IMR-90 (cell line): ENCODE data around the gene STXBP6. TPM values are rescaled to one million over a fixed set of nuclear protein-coding genes. Genes with fewer than 3 reads are reported as not detected.

Experiments used
- ATAC-seq: fragments of 200-7000 bp; cut with Tn5 transposase; 2 replicates; pipeline ENCODE4 v1.9.1; 2020; ENCODE audit warnings: low read depth, mild to moderate bottlenecking, moderate library complexity
- BruUV-seq: library from RNA; stranded (reverse); fragments of 400-500 nt; replicated peaks from 2 replicates; lab custom pipeline; 2021; lab: Mats Ljungman, UMichigan
- CTCF ChIA-PET: fragments of 300-600 bp; formaldehyde crosslinking; extraction: SDS; loops from one replicate; lab custom pipeline; 2021; ENCODE audit warnings: antibody characterized with exemption; lab: Yijun Ruan, JAX
- POLR2A ChIA-PET: fragments of 300-600 bp; sonication (Branson Sonifier 250); formaldehyde crosslinking; loops from one replicate; lab custom pipeline; 2022; ENCODE audit warnings: antibody characterized with exemption; ENCODE audit not compliant: unreplicated experiment; lab: Charles Lee
- DNase-seq: peaks from one replicate; pipeline ENCODE4 v3.0.0; 2013
- H2AFZ ChIP-seq: replicated peaks from 2 replicates; pipeline ENCODE3; 2013; ENCODE audit warnings: low read length, mild to moderate bottlenecking; ENCODE audit not compliant: poor library complexity
- H2AK5ac ChIP-seq: 2 replicates; pipeline ENCODE4 v1.6.1; 2013; ENCODE audit warnings: low read depth, low read length, inconsistent platforms
- H2AK9ac ChIP-seq: replicated peaks from 2 replicates; pipeline ENCODE3; 2013; ENCODE audit warnings: mild to moderate bottlenecking, low read depth, low read length, moderate library complexity; ENCODE audit not compliant: poor library complexity
- H2BK120ac ChIP-seq: 2 replicates; pipeline ENCODE4 v1.6.1; 2013; ENCODE audit warnings: low read depth, low read length, inconsistent platforms
- H2BK15ac ChIP-seq: 3 replicates; pipeline ENCODE4 v1.6.1; 2013; ENCODE audit warnings: low read depth, low read length, inconsistent platforms
- H2BK20ac ChIP-seq: 2 replicates; pipeline ENCODE4 v1.6.1; 2013; ENCODE audit warnings: low read depth, mild to moderate bottlenecking, inconsistent platforms, low read length, moderate library complexity
- H2BK5ac ChIP-seq: 2 replicates; pipeline ENCODE4 v1.6.1; 2013; ENCODE audit warnings: mild to moderate bottlenecking, low read depth, low read length, inconsistent platforms; ENCODE audit not compliant: poor library complexity, severe bottlenecking
- H3K14ac ChIP-seq: replicated peaks from 2 replicates; pipeline ENCODE4 v1.6.1; 2013; ENCODE audit warnings: low read depth, low read length, inconsistent platforms
- H3K18ac ChIP-seq: 2 replicates; pipeline ENCODE4 v1.6.1; 2013; ENCODE audit warnings: low read depth, low read length, control low read depth
- H3K23ac ChIP-seq: 2 replicates; pipeline ENCODE4 v1.6.1; 2013; ENCODE audit warnings: low read depth, low read length, inconsistent platforms
- H3K27ac ChIP-seq: 2 replicates; pipeline ENCODE4 v1.5.1; 2013; ENCODE audit warnings: mild to moderate bottlenecking, control low read depth, low read length; ENCODE audit not compliant: insufficient read depth
- H3K27me3 ChIP-seq: 2 replicates; pipeline ENCODE4 v1.6.1; 2013; ENCODE audit warnings: low read length; ENCODE audit not compliant: control insufficient read depth, insufficient read depth
- H3K36me3 ChIP-seq: 2 replicates; pipeline ENCODE4 v1.6.1; 2013; ENCODE audit warnings: low read length, mixed read lengths; ENCODE audit not compliant: control insufficient read depth, insufficient read depth
- H3K4ac ChIP-seq: 2 replicates; pipeline ENCODE4 v1.6.1; 2013; ENCODE audit warnings: low read depth, low read length, inconsistent platforms
- H3K4me1 ChIP-seq: 2 replicates; pipeline ENCODE4 v1.6.1; 2013; ENCODE audit warnings: low read length, mixed read lengths; ENCODE audit not compliant: control insufficient read depth, insufficient read depth
- H3K4me2 ChIP-seq: 2 replicates; pipeline ENCODE4 v1.6.1; 2013; ENCODE audit warnings: low read depth, mild to moderate bottlenecking, control low read depth, low read length, moderate library complexity
- H3K4me3 ChIP-seq: 2 replicates; pipeline ENCODE4 v1.5.1; 2013; ENCODE audit warnings: low read depth, mild to moderate bottlenecking, control low read depth, low read length, moderate library complexity; ENCODE audit not compliant: insufficient read depth
- H3K56ac ChIP-seq: 2 replicates; pipeline ENCODE4 v1.6.1; 2013; ENCODE audit warnings: low read length, inconsistent platforms; ENCODE audit not compliant: insufficient read depth; ENCODE audit errors: extremely low read depth
- H3K79me1 ChIP-seq, 2 experiments: 2 replicates each; pipeline ENCODE4 v1.6.1; 2013; ENCODE audit warnings: low read length in 2 of 2, inconsistent platforms in 1 of 2, low read depth in 1 of 2
- H3K9ac ChIP-seq: 2 replicates; pipeline ENCODE4 v1.6.1; 2013; ENCODE audit warnings: low read depth, low read length, control low read depth
- H3K9me1 ChIP-seq: 2 replicates; pipeline ENCODE4 v1.6.1; 2013; ENCODE audit warnings: low read length, inconsistent platforms; ENCODE audit not compliant: insufficient read depth
- H3K9me3 ChIP-seq: 2 replicates; pipeline ENCODE4 v1.6.1; 2013; ENCODE audit warnings: low read length; ENCODE audit not compliant: control insufficient read depth, insufficient read depth
- H4K20me1 ChIP-seq: 2 replicates; pipeline ENCODE4 v1.6.1; 2013; ENCODE audit warnings: low read length, inconsistent platforms; ENCODE audit not compliant: insufficient read depth
- H4K5ac ChIP-seq: 2 replicates; pipeline ENCODE4 v1.6.1; 2013; ENCODE audit warnings: mild to moderate bottlenecking, low read depth, low read length, control low read depth
- H4K8ac ChIP-seq, 2 experiments: 2 replicates each; pipeline ENCODE4 v1.6.1; 2013; ENCODE audit warnings: low read depth in 2 of 2, low read length in 2 of 2, control low read depth in 1 of 2, inconsistent platforms in 1 of 2
- H4K91ac ChIP-seq: 2 replicates; pipeline ENCODE4 v1.6.1; 2013; ENCODE audit warnings: low read depth, low read length, inconsistent platforms; ENCODE audit not compliant: insufficient read depth
- BHLHE40 ChIP-seq: fragments of 150-350 bp; IDR thresholded peaks from 2 replicates; pipeline ENCODE4 v1.6.1; 2016; ENCODE audit warnings: mild to moderate bottlenecking, low read depth, low read length
- CHD1 ChIP-seq: IDR thresholded peaks from 2 replicates; pipeline ENCODE4 v1.6.1; 2012; ENCODE audit warnings: low read depth, low read length, improper control_type of control experiment
- ELK1 ChIP-seq: fragments of 150-350 bp; IDR thresholded peaks from 2 replicates; pipeline ENCODE4 v1.6.1; 2016; ENCODE audit warnings: low read depth, mild to moderate bottlenecking, low read length, moderate library complexity, borderline replicate concordance
- MAFK ChIP-seq: IDR thresholded peaks from 2 replicates; pipeline ENCODE4 v1.6.1; 2012; ENCODE audit warnings: low read depth, low read length, improper control_type of control experiment
- MXI1 ChIP-seq: IDR thresholded peaks from 2 replicates; pipeline ENCODE4 v1.6.1; 2012; ENCODE audit warnings: low read depth, mild to moderate bottlenecking, low read length, moderate library complexity, borderline replicate concordance
- NFE2L2 ChIP-seq: fragments of 150-350 bp; IDR thresholded peaks from 2 replicates; pipeline ENCODE4 v1.6.1; 2016; ENCODE audit warnings: low read depth, mild to moderate bottlenecking, low read length
- POLR2A ChIP-seq: IDR thresholded peaks from 2 replicates; pipeline ENCODE4 v1.6.1; 2012; ENCODE audit warnings: mild to moderate bottlenecking, low read depth, low read length
- RAD21 ChIP-seq: IDR thresholded peaks from 2 replicates; pipeline ENCODE4 v1.6.1; 2012; ENCODE audit warnings: low read length, improper control_type of control experiment
- RCOR1 ChIP-seq: IDR thresholded peaks from 2 replicates; pipeline ENCODE4 v1.6.1; 2012; ENCODE audit warnings: mild to moderate bottlenecking, low read length, improper control_type of control experiment; ENCODE audit not compliant: insufficient replicate concordance
- RFX5 ChIP-seq: IDR thresholded peaks from 2 replicates; pipeline ENCODE4 v1.8.0; 2012; ENCODE audit warnings: low read depth, mild to moderate bottlenecking, low read length, moderate library complexity
- USF2 ChIP-seq: fragments of 150-350 bp; IDR thresholded peaks from 2 replicates; pipeline ENCODE4 v1.6.1; 2017; ENCODE audit warnings: mild to moderate bottlenecking, antibody characterized with exemption, low read length, low read depth
- WGBS, 2 experiments: methylation state at CpG; one replicate each; pipeline versions ENCODE4 v1.1.5 to v1.1.7; 2013; ENCODE audit warnings: missing lambda C conversion rate in 2 of 2; ENCODE audit not compliant: insufficient read length in 1 of 2; ENCODE audit errors: extremely low coverage in 2 of 2; 5-methylcytosine and 5-hydroxymethylcytosine counted together
- dilution Hi-C: fragments of 300-500 bp; cut with HindIII; formaldehyde crosslinking; loops from one replicate; pipeline ENCODE4 v1.14.3; 2018; ENCODE audit warnings: low sequenced_read_pairs; ENCODE audit not compliant: unreplicated experiment
- in situ Hi-C: fragments of 300-500 bp; cut with MboI; formaldehyde crosslinking; loops from 3 replicates; pipeline ENCODE4 v1.14.3; 2019; ENCODE audit warnings: low sequenced_read_pairs, inconsistent platforms, mixed read lengths
- intact Hi-C: fragments of 100-400 bp; cut with micrococcal nuclease; formaldehyde crosslinking; loops from 2 replicates; pipeline ENCODE4 v1.10.0; 2022
- polyA plus RNA-seq, 3 experiments: library from polyadenylated mRNA; depleted of rRNA; stranded (reverse); fragments of >200 nt; gene quantifications; 2 replicates each; pipeline ENCODE4 v1.2.3, GENCODE V29; 2012; ENCODE audit warnings: low replicate concordance in 1 of 3
- total RNA-seq: library from RNA; depleted of rRNA; stranded (reverse); fragments of >200 nt; gene quantifications from 2 replicates; pipeline ENCODE4 v1.2.3, GENCODE V29; 2012

The STXBP6 gene
- total and polyA plus RNA-seq, 2 of the 4 experiments (the other 2 are of a cell fraction), result 14.2 to 14.3 TPM

DNA sequence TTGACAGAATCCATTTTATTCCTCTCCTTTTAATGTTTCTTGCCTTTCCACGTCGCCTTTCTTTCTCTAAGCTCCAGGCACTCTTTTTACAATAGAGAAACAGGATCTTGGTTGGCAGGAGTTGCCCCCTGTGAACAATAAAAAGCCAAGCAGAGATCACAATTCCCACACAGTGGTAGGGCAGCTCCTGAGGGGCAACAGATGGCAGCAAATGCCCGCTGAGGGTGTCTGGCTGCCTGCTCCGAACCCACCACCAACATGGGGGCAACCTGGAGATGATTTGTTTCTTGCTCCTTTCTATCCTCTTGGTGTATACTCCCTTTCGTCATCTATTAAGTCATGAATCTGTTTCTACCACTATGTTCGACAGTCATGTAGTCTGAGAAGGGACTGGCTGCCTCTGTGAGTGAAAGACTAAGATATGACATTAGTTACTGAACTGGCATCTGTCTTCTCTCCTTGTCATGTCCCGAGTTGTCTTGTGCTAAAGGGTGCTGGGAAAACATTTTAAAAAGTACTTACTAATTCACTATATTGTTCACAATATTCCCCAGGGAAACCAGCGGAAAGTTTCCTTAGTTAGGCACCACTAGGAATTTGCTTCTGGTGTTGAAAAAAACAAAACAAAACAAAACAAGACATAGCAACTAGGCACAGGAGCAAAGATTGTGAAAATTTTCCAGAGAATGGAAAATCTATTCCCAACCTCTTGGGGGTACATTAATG, 170.1 kb downstream of the STXBP6 start:
- Histone ChIP-seq H3K56ac (no peak overlapping the region), H2BK120ac (no peak overlapping the region), H3K4me2 (no peak overlapping the region), H2BK5ac (no peak overlapping the region), H3K23ac (no peak overlapping the region), H3K79me1 (no peaks in the 10 kb centered on the region), H3K27ac (no peak overlapping the region), H2AK5ac (no peak overlapping the region), H3K36me3 (no peaks in the 10 kb centered on the region), H2BK15ac (no peak overlapping the region), H3K27me3 (no peaks in the 10 kb centered on the region), H3K9me1 (no peaks in the 10 kb centered on the region; the same call in 1 of the 2 replicates), H3K4me1 (peaks cover 3% of the 10 kb centered on the region), H2AFZ (no peak overlapping the region), H3K4me3 (no peak overlapping the region), H3K4ac (no peak overlapping the region), H3K9ac (no peak overlapping the region), H3K18ac (no peak overlapping the region), H4K8ac (no peak overlapping the region), H2AK9ac (no peak overlapping the region), H2BK20ac (no peak overlapping the region), H3K9me3 (no peaks in the 10 kb centered on the region), H4K20me1 (no peaks in the 10 kb centered on the region), H4K91ac (no peak overlapping the region), H3K14ac (no peak overlapping the region), H4K5ac (no peak overlapping the region)
- ChIA-PET CTCF (no interaction called here), POLR2A (no interaction called here)
- WGBS, 2 experiments, result no CpG with 5 or more reads among the region's 8 CpGs
- dilution Hi-C loops, result no loop called here
- intact Hi-C loops, result no loop called here
- DNase-seq (no peak), ATAC-seq (no peak)
- BruUV-seq, result no TSS peak
- TF ChIP-seq BHLHE40, result no peak
- TF ChIP-seq NFE2L2, result no peak
- no peak for TF ChIP-seq USF2
- no peak for TF ChIP-seq RAD21
- TF ChIP-seq POLR2A, result no peak
- no peak for TF ChIP-seq CHD1
- no peak for TF ChIP-seq RCOR1
- no peak for TF ChIP-seq MAFK
- TF ChIP-seq MXI1, result no peak
- TF ChIP-seq ELK1, result no peak
- no peak for TF ChIP-seq RFX5
- in situ Hi-C loops, result no loop called here
